NCI-H146 (cell line): ENCODE measurements around the gene CDK3.

Experiments
- DNase-seq: peaks from one replicate; lab custom pipeline; 2025; lab: John Stamatoyannopoulos, UW

Gene CDK3

DNA sequence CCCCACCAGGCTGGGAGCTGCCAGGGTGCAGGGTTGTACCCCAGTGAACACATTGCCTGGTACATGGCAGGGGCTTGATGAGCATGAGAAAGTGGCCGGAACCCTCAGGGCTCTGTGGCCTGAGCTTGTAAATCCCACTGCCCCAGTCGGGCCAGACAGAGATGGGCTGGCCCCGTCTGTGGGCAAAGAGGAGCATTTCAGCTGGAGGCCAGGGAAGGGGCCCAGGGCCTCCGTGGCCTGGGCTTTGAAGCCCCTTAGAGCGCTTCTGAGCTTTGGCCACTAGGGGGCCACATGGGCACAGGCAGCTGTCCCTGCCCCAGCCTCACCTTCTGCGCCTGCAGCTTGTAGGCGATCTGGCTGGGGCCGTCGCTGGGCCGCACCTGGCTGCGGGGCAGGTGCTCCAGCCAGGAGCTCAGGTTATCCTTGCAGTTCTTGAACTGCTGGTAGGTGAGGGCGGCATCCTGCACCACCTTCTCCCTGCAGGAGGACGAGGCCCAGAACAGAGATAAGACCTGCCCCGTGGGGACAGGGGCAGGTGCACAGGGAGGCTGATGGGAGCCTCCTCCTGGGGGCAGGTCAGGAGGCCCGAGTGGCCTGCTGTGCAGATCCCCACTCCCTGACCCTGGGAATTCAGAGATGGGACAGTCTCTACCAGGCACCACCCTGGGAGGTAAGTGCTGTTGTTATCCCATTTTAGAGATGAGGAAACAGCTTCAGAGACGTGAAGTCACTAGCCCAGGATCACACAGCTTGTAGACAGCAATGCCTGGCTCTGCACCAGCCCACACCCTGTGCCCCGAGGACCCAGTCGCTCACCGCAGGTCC lies 13.7 kb downstream of the CDK3 start:
- DNase-seq: peak; percentile 94

DNA sequence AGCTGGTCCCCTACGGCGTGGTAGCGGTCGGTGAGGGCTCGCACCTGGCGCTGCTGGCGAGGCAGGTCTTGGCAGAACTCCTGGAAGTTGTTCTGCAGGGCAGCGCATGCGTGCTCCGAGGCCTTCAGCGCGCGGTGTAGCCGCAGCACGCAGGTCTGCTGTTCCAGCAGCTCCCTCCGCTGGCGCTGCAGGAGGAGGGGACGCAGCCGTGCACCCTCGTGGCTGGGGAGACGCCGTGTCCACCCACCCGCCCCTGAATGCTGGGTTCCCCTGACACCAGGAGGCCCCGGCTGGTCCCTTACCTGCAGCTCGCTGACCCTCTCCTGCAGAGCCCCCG lies 14.2 kb downstream of the CDK3 start:
- no peak for DNase-seq

DNA sequence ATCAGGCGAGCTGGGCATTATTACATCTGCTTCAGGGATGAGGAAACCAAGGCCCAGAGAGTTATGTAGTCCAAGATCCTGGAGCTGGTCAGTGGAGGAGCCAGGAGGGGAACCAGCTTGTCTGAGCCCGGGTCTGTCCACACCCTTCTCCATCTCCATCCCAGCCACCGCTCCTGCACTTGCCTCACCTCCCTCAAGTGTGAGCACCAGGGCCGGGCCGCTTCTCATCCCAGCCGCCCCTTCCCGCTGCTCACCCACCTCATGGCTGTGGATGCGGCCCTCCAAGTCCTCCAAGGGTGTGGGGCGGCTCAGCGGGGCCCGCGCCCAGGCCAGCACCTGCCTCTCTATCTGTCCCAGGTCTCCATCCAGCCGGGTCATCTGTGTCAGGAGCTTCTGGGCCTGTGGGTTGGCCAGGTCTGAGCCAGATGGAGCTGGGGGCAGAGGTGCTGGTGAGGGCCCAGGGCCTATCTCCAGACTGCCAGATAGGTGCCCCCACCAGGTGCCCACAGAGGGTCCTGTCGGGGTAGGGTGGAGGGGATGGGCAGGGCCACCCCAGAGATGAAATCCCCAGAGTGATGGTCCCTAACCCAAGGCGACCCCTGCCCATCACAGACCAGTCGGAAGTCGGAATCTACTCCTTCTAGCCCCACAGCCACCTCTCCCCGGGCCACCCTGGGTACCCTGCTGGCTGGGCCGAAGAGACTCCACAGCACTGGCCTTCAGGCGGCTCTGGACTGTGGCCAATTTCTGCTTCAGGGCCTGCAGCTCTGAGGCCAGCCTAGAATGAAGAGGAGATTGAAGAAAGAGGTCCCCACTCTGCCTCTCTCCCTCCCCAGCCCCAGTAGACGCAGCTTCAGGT lies 17.1 kb downstream of the CDK3 start:
- DNase-seq: no peak

DNA sequence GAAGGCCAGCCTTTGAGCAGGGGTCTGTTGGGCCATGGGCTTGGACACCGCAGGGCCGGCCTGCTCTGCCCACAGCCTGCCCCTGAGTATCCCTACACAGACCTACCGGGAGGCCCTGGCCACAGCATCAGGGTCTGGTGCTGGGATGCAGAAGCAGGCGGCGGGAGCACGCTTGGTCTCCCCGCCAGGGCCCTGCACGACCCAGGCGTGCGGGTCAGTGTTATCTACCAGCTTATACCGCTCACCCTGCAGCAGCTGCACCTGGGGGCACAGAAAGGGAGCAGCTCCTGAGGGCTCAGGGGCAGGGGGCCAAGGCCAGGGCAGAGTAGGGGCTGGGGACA lies 17.7 kb downstream of the CDK3 start:
- DNase-seq: no peak

DNA sequence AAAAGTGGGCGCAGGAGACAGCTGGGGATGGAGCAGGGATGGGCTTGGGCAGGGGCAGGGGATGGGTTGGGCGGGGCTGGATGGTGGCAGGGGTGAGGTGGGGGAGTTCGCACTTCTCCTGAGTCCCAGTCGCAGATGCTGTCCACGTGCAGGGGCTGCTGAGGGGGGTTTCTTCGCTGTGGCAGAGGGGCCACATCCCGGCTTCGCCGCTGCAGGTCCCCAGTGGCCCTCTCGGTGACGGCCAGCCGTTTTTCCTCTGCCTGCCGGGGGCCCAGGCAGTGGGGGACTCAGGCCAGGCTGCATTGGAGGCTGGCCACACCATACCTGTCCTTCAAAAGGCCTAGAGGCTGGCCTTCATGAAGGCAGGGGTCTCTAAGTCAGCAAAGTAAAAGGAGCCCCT lies 18.1 kb downstream of the CDK3 start:
- DNase-seq: no peak

DNA sequence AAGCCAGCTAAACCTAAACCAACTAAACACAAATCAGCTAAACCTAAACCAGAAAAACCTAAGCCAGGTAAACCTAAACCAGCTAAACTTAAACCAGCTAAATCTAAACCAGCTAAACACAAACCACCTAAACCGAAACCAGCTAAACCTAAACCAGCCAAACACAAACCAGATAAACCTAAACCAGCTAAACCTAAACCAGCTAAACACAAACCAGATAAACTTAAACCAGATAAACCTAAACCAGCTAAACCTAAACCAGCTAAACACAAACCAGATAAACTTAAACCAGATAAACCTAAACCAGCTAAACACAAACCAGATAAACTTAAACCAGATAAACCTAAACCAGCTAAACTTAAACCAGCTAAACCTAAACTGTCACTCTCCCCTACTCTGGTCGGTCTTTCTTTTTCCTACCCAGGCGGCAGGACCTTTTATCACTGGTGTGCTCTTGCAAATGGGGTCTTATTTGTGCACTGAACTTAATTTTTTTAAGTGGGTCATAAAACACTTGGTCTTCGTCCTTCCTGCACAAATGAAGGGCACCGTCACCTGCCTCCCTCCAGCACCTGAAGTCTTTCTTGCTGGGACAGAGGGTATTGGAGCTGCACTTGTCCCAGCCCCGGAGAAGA lies 19.3 kb downstream of the CDK3 start:
- no peak for DNase-seq

DNA sequence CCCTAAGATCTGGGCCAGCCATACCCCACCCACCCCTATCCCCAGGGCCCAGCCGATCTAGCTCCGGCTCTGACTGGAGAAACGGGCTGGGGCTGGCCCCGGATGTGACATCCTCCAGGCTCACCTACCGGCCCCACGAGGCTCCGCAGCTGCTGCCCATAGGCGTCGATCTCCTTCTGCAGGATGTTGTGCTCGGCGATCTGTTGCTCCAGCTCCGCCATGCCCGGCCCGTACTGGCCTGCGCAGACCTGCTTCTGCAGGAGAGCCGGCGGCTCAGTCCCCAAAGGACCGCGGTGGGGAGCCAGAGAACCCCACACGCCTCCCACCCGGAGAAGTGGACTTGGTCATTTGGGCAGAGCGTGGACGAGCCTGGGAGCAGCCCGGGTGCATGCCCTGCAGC lies 21.6 kb downstream of the CDK3 start:
- no peak for DNase-seq

DNA sequence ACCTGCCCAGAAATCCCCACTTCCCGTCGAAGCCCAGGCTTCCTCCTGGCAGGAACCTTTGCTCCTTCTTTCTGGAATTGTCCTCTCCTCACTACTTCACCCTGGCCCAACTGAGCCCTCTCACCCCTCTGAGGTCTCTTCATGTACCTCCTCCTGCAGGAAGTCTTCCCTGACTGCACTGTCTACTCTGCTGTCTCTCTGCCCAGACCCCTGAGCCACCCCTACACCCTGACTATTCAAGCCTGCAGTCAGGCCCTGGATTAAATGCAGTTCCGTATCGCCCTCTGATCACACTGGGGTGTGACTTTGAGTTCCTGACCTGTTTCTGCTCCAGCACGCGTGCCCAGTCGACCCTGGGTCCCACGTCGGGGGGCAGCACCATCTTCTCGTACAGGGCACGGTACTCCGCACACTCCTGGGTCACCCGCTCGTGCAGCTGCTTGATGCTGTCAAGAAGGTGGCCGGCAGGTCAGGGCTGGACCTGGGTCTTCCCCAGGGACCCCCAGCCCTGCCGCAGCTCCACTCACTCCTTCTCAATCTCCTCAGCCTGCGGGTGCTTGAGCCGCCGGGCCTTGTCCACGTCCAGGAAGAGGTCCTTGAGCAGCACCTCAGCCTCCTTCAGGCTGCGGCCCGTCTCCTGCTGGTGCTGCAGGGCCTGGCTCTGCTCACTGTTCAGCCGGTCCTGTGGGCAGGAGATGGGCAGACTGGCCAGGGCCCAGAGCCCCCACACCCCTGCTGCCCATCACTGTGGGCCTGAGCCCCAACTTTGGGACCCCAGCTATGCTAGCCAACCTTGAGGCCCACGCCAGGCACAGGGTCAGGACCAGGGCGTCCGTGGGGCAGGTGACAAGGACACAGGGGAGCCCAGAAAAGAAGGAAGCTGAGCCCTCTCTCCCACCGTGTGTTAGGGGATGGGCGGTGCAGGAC lies 22.6 kb downstream of the CDK3 start:
- DNase-seq: no peak

DNA sequence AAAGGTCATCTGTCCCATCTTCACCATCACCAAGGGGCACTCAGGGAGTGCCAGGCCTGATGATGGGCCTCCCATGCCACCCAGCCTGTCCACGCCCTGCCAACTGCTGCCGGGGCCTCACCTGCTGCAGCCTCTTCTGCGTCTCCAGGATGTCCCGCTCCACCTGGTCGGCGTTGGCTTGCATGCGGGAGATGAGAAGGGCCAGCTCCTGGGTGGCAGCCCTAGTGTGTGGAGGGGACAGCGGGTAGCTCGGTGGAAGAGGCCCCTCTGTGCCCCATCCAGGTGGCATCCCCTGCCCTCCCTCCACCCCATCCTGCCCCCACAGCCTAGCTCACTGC lies 23.2 kb downstream of the CDK3 start:
- DNase-seq: no peak

DNA sequence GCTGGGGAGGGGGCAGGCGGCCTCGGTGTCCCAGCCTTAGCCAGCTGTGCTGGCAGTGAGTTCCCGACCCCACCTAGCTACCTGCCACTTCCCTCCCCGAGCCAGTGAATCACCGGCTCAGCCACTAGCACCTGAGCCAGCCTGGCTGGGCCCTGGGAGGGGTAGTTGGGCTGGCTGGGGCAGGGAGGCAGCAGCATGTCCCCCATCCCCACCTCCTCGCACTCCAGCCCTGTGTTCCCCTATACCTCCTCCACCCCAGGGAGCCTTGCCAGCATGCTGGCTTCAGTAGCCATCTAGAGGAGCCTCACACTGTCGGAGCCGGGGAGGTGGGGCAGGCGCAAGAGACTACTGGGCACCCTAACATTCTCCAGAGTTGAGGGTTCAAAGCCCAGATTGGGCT lies 23.7 kb downstream of the CDK3 start:
- DNase-seq: no peak

DNA sequence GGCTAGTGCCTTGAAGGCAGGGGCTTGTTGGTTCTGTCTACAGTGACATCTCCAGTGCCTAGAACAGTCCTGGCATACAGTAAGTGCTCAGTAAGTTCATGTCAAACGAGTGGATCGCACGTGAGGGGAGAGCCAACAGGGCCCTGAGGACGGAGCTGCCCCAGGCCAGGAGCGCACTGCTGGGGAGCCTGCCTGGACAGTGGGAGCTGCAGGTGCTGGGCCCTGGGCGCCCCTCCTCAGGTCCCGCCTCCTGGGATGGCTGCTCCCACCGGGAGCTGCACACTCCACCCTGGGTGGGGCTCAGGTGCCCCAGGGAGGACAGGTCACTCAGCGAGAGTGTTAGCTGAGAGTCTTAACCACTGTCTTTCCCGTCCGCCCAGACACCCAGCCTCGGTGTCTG lies 24.6 kb downstream of the CDK3 start:
- DNase-seq: no peak

DNA sequence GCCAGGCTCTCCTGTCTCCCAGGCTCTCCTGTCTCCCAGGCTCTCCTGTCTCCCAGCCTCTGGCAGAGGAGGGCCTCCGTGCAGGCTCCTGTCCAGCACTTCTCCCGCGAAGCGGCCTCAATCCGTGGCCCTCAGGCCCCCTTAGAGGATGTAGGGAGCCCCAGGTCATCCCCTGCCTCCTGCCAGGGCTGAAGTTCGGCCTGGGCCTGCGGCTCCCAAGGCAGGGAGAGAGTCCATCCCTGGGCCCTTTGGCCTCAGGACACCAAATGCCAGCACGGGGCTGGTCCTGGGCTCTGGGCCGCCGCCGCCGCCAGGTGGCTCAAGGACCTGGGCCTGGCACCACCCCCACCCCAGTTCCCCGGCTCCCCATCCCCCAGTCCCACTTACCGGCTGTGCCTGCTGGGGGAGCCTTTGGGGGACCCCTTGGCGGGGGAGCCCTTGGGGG lies 26.1 kb downstream of the CDK3 start:
- DNase-seq: no peak

DNA sequence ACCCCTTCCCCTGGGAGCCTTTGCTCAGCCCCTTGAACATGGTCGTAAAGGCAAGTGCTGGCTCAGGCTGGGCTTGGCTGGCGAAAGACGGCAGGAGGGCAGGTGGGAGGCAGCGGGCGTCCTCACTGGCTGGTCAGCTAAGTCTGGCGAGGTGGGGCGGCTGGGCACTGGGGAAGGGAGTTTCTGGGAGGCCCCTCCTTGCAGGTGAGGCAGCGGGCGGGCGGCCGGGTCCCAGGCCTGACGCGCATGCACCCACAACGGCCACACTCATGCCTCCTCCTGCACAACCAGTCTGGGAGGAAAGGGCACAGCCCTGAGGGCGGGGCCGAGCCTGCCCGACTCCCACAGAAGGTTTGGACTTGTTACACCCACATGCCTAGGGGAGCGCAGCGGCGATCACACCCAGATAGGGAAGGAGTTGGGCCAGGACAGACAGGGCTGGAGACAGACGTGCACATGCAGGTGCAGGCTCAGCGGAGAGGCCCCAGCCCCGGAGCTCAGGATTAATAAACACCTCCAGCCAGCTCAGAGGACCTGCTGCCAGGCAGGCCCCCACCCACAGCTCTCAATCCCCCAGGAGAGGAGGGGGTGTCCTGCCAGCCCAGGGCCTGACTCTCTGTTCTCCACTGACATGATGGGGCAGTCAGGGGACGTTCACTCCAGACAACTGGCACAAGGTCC lies 26.6 kb downstream of the CDK3 start, which contains the start of gene EVPL:
EVPL (minus strand) TSS at position 148 of the 681 bp plus-strand sequence; CDS start at position 40, 108 bp downstream.
- DNase-seq: no peak

DNA sequence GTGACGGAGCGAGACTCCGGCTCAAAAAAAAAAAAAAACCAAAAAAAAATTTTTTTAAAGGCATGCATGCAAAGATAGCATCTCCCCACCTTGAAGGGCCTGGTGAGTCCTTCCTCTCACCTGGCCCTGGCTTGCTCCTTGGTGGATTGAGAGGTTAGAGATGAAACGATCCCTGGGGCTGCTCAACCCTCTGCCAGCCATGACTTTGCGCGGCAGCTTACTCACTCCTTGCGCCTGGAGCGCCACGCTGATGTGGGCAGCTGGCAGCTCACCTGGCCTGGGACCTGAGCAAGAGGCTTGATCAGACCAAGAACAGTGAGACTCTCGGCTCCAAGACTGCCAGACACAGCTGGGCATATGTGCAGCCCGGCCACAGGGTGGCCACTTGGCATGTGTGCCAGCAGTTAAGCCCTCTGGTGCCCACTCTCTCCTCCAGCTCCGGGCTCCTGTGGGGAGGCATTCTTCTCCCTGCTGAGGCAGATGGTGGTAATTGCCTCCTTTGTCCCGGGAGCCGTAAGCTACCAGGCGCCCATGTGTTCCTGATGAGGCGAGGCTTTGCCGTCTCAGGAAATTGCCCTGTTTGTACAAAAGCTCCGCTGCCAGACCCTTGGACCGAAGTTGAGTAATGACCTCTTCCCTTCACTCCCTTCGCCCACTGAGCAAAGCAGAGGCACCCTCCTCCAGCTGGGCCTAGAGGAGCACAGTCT lies 31.6 kb downstream of the CDK3 start:
- DNase-seq: peak; percentile 83

DNA sequence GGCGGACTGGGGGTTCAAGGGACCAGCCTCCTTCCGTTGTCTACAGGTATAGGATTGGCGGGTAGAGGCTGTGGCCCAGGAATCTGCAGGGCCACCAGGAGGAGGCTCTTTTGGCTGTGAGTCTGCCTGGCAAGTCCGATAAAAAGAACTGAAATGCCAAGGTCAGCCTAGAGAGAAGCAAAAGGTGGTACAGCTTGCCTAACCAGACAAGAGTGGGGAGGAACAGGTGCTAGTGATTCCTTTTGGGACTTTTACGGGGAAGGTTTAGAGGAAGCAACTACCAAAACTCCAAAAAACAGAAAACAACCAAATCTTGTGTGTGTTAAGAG lies 32.1 kb downstream of the CDK3 start:
- DNase-seq: no peak

DNA sequence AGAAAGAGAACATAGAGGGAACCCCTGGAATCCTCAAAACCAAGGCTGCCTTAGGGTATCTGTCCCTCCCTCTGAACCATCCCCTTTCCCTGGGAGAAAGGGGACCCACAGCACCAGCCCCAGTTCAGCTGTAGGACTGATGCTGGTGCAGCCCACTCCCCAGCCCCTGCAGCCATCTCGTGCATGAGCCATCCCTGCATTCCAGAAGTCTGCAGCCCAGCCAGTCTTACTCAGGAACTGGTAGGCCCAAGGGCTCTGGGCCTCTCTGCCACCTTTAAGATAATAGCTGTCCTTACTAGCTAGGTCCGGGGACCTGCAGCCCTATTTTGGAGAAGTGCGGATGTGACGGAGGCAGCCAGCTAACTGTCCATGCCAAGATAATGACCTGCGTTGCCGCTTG lies 32.5 kb downstream of the CDK3 start:
- DNase-seq: no peak

DNA sequence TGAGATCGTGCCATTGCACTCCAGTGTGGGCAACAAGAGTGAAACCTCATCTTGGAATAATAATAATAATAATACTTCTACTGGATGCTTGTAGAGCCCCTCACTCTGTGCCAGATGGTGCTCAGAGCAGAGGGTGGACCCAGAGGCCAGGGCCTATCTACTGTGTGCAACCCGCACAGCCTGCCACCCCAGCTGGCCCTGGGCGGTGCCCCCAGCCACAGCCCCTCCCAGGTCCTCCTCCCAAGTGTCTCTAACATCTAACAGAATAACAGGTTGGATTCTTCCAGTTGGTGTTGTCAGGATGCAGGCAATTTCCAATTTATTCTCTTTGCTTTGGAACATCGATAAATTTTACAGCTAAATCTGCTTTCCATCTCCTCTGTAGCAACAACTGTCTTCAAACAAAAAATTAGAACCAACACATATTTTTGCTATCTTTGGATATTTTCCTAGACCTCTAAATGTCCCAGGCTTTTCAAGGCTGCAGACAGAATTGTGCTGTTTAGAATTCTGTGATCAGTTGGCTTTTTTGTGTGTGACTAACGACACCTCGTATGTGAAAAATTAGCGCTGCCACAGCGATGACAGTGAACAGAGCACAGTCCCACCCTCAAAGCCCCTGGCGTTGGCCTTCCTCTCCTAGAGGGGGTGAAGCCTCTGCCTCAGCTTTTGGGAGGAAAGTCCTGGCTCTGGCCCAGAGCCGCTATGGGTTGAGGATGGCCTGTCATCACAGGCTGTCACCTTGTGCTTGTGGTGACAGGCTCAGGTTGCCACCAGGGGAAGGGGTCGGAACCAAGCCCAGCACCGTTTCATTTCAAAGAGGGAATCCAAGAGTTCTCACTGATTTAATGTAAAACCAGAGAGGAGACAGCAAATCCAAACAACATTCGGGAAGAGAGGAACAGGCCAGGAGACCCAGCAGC lies 34.0 kb downstream of the CDK3 start:
- no peak for DNase-seq

DNA sequence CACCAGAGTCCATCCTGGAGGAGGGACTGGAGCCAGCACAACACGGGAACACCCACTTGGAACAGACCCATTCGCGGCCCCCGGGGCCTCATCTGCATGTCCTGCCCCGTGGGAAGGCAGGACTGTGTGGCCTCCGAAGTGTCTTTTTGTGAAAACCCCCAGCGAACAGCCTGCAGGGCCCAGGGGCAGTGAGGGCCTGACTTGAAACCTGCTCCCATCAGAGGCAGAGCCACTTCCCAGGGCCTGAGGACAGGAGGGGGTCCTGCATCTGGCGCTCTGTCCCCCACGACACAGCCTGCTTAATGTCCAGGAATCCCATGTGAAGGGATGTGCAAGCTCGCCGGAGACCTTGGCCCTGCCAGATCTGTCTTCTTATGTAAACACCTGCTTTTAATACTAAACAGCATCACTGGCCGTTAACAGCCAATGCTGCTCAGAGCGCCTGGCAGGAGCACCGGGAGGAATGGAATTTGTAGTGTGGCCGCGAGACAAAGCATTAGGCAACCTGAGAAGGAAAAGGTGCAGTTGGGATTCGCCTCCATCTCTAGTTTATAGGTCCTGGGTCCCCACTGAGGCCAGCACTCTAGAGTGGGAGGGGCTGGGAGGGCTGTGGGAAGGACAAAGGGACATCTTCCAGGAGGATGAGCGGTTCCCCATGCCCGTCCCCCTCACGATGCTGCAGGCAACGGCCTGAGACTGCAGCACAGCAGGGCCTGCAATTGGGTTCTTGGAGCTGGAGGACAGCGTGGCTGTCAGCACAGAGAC lies 36.0 kb downstream of the CDK3 start:
- DNase-seq: no peak

DNA sequence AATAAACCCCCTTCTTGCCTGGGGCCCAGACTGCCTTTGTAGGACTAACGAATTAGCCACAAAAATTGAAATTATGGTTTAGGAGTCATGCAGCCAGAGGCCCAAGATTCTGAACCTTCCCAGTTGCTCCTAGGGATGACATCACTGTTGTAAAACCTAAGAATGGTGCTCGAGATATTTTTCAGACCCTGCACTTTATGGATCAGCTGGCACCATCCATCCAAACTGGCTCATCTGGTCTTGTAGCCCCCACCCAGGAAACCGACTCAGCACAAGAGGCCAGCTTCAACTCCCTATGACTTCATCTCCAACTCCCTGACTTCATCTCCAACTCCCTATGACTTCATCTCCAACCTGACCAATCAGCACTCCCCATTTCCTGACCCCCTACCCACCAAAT lies 37.4 kb downstream of the CDK3 start:
- no peak for DNase-seq
